Nephron progenitor cell (in vitro differentiated cells): ENCODE data around the gene EEFSEC.

Source experiments
- DNase-seq: peaks from one replicate; pipeline ENCODE4 v3.0.0; 2021
- H3K27ac Mint-ChIP-seq: 2 replicates; pipeline ENCODE4 v1.8.0; 2021; ENCODE audit warnings: mild to moderate bottlenecking, moderate library complexity, mixed read lengths
- H3K27me3 Mint-ChIP-seq: 2 replicates; pipeline ENCODE4 v1.8.0; 2021; ENCODE audit warnings: mild to moderate bottlenecking, low read depth, mixed read lengths; ENCODE audit not compliant: poor library complexity
- H3K36me3 Mint-ChIP-seq: 2 replicates; pipeline ENCODE4 v1.8.0; 2021; ENCODE audit warnings: low read depth, mixed read lengths
- H3K4me1 Mint-ChIP-seq: 2 replicates; pipeline ENCODE4 v1.8.0; 2021; ENCODE audit warnings: mixed read lengths
- H3K4me3 Mint-ChIP-seq: 2 replicates; pipeline ENCODE4 v1.8.0; 2021; ENCODE audit warnings: mild to moderate bottlenecking, moderate library complexity, mixed read lengths
- H3K9me3 Mint-ChIP-seq: 2 replicates; pipeline ENCODE4 v1.8.0; 2021; ENCODE audit warnings: mild to moderate bottlenecking, moderate library complexity, mixed read lengths
- CTCF ChIP-seq: fragments of 200-600 bp; sonication (generic); IDR thresholded peaks from 2 replicates; pipeline ENCODE4 v1.5.0; 2021; ENCODE audit warnings: antibody characterized with exemption

Gene EEFSEC

GRCh38 chr3:128381609-128382008 is 228.3 kb downstream of the EEFSEC start:
- peaks cover 83% of the 10 kb centered on the region for H3K4me1 Mint-ChIP-seq
- no peak for TF ChIP-seq CTCF
- no peak for DNase-seq
- H3K4me3 Mint-ChIP-seq, result no peak overlapping the region
- H3K27ac Mint-ChIP-seq, result no peak overlapping the region
- H3K36me3 Mint-ChIP-seq, result no peaks in the 10 kb centered on the region
- no peaks in the 10 kb centered on the region for H3K9me3 Mint-ChIP-seq
- peaks cover 2% of the 10 kb centered on the region for H3K27me3 Mint-ChIP-seq

GRCh38 chr3:128382221-128382807 is 229.0 kb downstream of the EEFSEC start:
- Mint-ChIP-seq H3K36me3 (no peaks in the 10 kb centered on the region), H3K27me3 (peaks cover 5% of the 10 kb centered on the region), H3K9me3 (no peaks in the 10 kb centered on the region), H3K4me1 (peaks cover 76% of the 10 kb centered on the region), H3K4me3 (no peak overlapping the region), H3K27ac (no peak overlapping the region)
- TF ChIP-seq CTCF, result no peak
- DNase-seq, result no peak

GRCh38 chr3:128383316-128384235 is 230.3 kb downstream of the EEFSEC start:
- no peaks in the 10 kb centered on the region for H3K36me3 Mint-ChIP-seq
- no peaks in the 10 kb centered on the region for H3K9me3 Mint-ChIP-seq
- DNase-seq, result no peak
- peaks cover 63% of the 10 kb centered on the region for H3K4me1 Mint-ChIP-seq
- no peak for TF ChIP-seq CTCF
- H3K27me3 Mint-ChIP-seq, result peaks cover 9% of the 10 kb centered on the region
- peak overlapping the region; percentile 32 for H3K4me3 Mint-ChIP-seq
- H3K27ac Mint-ChIP-seq, result peak overlapping the region; percentile 37

GRCh38 chr3:128385080-128385832 is 232.0 kb downstream of the EEFSEC start:
- TF ChIP-seq CTCF, result no peak
- DNase-seq, result no peak
- Mint-ChIP-seq H3K27me3 (peaks cover 13% of the 10 kb centered on the region), H3K4me3 (no peak overlapping the region), H3K4me1 (peaks cover 52% of the 10 kb centered on the region), H3K36me3 (no peaks in the 10 kb centered on the region), H3K27ac (peak overlapping the region; percentile 31), H3K9me3 (no peaks in the 10 kb centered on the region)

- no peaks in the 10 kb centered on the region for H3K9me3 Mint-ChIP-seq
- H3K36me3 Mint-ChIP-seq, result no peaks in the 10 kb centered on the region
- no peak overlapping the region for H3K27ac Mint-ChIP-seq
- H3K4me3 Mint-ChIP-seq, result no peak overlapping the region
- peaks cover 16% of the 10 kb centered on the region for H3K27me3 Mint-ChIP-seq
- no peak for TF ChIP-seq CTCF
- no peak for DNase-seq
- H3K4me1 Mint-ChIP-seq, result peaks cover 20% of the 10 kb centered on the region
Measured at GRCh38 chr3:128388932-128389331, 235.7 kb downstream of the EEFSEC start.
